ENCODE results near the gene SIGLECL1. TPM values are rescaled to one million over a fixed set of nuclear protein-coding genes. Genes with fewer than 3 reads are reported as not detected.

The SIGLECL1 gene
- total RNA-seq, 1 donor from 2014 or later, result not detected

DNA sequence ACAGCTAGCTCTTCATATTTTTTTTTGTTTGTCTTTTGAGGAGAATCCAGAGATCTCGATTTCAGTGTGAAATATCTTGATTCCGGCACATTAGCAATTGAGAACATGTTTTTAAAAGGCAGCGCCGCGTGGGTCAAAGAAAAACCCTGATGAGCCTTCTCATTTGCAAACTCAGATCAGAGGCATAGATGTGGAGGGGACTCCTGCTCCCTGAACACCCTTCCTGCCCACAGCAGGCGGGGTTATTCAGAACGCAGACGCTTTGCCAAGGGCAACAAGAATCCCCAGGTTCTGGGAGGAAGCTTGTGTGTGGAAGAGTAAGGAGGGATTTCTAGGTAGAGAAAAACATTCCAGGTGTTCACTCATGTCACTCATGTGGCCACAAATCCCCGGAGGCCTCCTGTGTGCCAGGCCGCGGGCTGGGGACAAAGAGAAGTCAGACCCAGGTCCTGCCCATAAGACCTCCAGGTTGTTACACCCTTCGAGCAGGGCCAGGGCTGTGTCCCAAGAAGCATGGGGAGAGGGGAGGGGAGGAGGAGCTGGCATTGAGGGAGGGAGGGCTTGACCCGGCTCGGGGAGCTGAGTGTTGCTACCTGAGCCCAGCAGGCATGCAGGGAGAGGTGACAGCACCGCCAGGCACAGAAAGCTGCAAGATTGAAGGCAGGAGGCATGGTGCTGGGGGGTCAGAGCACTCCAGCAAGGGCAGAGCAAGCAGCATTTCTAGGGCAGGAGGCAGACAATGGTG, 44.7 kb downstream of the SIGLECL1 start:
- no peak for DNase-seq (ENCODE audit: low spot score)

DNA sequence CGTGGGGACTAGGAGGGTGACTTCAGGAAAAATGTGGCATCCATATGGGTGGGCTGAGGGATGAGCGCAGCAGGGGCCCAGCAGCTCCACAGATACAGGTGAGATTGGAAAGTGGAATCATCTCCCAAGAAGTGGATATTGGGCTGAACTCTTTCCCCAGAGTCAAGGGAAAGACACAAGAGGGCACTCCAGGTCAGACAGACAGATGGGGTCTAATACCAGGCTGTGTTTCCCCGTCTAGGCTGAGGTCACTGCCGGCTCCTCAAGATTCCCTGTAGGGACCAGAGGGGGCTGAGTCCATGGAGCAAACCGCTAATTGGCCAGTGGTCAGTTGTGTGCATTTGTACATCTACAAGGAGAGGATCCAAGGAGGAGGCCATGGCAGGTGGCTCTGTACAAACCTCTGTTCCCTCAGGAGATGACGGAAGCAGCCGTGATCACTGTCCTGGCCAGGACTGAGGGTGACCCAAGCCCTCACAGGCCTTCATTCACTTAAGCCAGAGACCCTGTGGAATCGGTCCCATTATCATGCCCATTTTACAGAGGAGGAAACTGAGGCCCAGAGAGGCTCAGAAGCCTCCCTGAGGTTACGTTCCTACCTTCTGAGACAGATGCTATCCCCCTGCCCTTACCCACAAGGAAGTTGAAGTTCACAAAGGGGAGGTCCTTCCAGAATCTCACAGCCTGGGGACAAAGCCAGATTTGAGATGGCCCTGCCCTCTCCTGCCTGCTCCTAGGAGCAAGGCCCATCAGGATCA, 45.6 kb downstream of the SIGLECL1 start:
- no peak for DNase-seq (ENCODE audit: low spot score)

DNA sequence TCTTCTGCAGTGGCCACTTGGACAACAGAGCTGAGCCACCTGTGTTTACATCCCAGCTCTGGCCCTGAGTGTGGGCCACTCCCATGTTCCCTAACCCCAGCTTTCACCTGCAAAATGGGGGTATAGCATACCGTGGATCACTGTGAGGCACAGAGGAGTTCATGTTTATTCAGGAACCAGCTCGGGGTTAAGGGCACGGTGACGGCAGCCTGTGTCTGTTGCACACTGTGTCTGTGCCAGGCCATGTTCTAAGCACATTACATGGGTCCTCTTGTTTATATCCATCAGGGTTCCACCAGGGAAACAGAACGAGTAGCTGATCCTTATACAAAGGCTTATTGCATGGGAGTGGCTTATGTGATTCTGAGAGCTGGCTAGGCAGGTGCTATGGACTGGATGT, 46.5 kb downstream of the SIGLECL1 start:
- no peak for DNase-seq (ENCODE audit: low spot score)

DNA sequence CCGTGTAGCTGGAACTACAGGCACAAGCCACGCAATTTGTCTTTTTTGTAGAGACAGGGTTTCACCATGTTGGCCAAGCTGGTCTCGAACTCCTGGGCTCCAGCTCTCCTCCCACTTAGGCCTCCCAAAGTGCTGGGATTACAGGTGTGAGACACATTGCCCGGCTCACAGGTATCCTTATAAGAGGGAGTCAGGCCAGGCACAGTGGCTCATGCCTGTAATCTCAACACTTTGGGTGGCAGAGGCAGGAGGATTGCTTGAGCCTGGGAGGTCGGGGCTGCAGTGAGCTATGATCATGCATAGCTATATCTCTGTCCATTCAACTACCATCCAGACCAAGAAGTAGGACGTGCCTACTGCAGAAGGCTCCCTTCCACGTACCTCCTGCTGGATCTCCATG, 50.4 kb downstream of the SIGLECL1 start:
- no peak for DNase-seq (ENCODE audit: low spot score)

DNA sequence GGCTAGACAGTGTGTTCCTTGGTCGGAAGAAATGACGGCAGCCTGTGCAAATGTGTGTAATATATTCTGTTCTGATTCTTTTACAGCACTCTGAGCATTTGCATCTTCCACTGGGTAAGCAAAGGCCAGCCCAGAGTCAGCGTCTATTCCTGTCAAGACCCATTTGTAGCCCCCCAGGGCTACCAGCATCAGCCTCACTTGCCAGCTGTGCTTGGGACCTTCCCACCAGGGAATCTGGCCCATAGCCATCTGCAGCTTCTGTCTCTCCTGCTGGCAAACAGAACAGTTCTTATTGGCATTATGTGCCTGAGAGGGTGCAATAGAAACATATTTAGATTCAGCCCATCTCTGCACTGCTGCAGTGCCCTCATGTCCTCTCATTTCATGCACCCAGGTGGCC, 54.6 kb downstream of the SIGLECL1 start:
- no peak for DNase-seq (ENCODE audit: low spot score)

DNA sequence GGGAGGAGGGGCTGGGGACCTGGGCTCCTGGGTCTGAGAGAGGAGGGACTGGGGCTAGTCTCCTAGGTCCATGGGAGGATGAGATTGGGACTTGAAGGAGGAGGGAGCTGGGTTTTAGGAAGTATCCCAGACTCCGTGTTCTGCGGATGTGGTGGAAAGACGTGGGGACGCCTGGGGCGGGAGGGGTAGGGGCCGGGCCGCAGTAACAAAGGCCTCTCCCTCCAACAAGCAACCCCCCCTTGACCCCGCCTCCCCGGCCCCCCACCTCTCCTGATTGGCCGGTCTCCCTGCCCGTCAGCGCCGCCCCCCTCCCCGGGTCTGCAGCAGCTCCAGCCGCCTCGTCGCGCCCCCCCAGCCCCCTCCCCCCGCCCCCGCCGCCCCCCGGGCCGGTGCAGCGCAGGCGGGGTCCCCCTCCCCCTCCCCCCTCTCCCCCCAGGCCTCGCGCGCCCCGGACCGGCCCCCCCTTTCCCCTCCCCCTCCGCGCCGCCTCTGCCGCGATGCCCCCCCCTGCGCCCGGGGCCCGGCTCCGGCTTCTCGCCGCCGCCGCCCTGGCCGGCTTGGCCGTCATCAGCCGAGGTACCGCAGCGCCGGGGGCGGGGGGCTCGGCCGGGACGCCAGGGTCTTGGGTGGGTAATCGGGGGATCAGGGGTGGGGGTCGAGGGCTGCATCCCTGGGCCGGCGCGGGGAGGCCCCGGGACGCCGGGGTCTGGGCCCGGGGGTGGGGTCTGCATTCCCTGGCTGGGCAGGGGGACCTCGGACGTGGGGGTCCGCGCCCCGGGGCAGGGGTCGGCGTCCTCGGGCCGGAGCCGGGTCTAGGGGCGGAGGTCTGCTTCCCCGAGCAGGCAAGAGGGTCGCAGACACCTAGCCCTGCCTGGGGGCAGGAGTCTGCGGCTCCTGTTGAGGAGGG, 60.7 kb downstream of the SIGLECL1 start, which contains the start of gene IGLON5:
Gene IGLON5 (plus strand): TSS at position 294 of the 907 bp plus-strand sequence. CDS start 204 bp downstream, at position 498.
- no peak for DNase-seq (ENCODE audit: low spot score)

DNA sequence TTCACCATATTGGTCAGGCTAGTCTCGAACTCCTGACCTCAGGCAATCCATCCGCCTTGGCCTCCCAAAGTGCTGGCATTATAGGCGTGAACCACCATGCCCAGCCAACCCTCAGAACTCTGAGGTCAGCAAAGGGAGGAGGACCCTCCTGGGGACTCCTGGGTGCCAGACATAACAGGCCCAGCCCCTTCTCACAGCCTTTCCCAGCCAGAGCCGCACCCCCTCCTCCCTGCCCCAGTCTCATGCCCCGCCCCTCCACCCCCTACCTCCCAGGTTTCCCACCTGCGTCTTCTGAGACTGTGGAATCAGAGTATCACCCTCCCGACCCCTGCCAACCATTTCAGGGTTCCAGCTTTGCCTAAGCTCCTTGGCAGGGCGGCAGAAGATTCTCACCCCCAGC, 65.8 kb downstream of the SIGLECL1 start:
- DNase-seq (ENCODE audit: low spot score), result no peak

DNA sequence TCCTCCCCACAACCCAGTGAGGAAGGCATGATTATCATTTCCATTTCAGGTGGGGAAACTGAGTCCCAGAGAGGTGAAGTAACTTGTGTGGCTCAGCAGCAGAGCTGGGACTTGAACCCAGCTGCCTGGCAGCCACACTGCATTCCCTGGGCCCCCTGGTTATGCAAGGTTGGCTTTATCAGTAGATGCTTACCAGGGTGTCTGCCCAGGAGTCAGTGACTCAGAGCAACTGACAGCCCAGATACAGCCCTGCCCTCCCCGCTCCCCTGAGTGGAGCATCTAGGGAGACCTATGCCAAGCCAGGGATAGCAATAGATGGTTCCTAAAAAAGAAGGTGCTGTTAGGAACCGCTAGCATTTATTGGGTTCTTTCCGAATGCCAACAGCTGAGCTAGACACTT, 66.5 kb downstream of the SIGLECL1 start:
- no peak for DNase-seq (ENCODE audit: low spot score)

DNA sequence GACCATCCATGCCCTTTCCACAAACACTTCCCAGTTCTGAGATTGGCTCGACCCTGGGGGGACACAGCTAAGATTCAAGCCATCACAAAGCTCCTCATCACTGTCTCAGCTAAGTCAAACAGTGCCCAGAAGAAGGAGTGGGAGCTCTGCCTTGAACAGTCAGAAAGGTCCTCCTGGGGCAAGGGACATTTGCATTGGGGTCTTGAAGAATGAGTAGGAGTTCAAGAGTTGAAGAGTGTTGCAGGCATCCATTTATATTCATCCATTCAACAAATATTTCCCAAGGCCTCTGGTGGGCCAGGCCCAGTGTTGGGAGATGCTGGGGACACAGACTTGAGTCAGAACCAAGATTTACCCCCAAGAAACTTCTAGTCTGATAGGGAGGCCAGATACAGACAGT, 67.1 kb downstream of the SIGLECL1 start:
- DNase-seq (ENCODE audit: low spot score), result no peak

Other genes starting within 250 kb of the SIGLECL1 start
- gene KLK8, start 249.5 kb upstream of the SIGLECL1 start, total RNA-seq, result not detected
- 0.29 TPM for gene KLK10, start 231.4 kb upstream of the SIGLECL1 start, total RNA-seq
- 1.0 TPM for gene KLK11, start 224.5 kb upstream of the SIGLECL1 start, total RNA-seq
- gene KLK12, start 216.1 kb upstream of the SIGLECL1 start, total RNA-seq, result not detected
- gene KLK13, start 186.0 kb upstream of the SIGLECL1 start, total RNA-seq, result not detected
- gene KLK14, start 168.2 kb upstream of the SIGLECL1 start, total RNA-seq, result not detected
- 5.3 TPM for gene CTU1, start 142.7 kb upstream of the SIGLECL1 start, total RNA-seq
- 3.2 TPM for gene SIGLEC9, start 126.2 kb upstream of the SIGLECL1 start, total RNA-seq
- 2.4 TPM for gene SIGLEC7, start 108.8 kb upstream of the SIGLECL1 start, total RNA-seq
- 4.0 TPM for gene CD33, start 26.0 kb upstream of the SIGLECL1 start, total RNA-seq
- gene IGLON5, start 60.6 kb downstream of the SIGLECL1 start, total RNA-seq, result not detected
- gene VSIG10L, start 91.1 kb downstream of the SIGLECL1 start, total RNA-seq, result 2.1 TPM
- 73.4 TPM for gene ETFB, start 115.3 kb downstream of the SIGLECL1 start, total RNA-seq
- gene CLDND2, start 117.9 kb downstream of the SIGLECL1 start, total RNA-seq, result 1.7 TPM
- 1.7 TPM for gene NKG7, start 121.6 kb downstream of the SIGLECL1 start, total RNA-seq
- gene LIM2, start 136.9 kb downstream of the SIGLECL1 start, total RNA-seq, result not detected
- not detected for gene C19orf84, start 139.5 kb downstream of the SIGLECL1 start, total RNA-seq
- gene SIGLEC10, start 166.6 kb downstream of the SIGLECL1 start, total RNA-seq, result 14.0 TPM
- gene SIGLEC8, start 207.4 kb downstream of the SIGLECL1 start, total RNA-seq, result 6.3 TPM
- gene CEACAM18, start 227.5 kb downstream of the SIGLECL1 start, total RNA-seq, result not detected